Hematopoietic multipotent progenitor cell treated with erythropoietin and hydrocortisone succinate and interleukin-3 and kit ligand, for 4 days (in vitro differentiated cells): ENCODE data around the gene EPHA7.

ENCODE experiments used
- DNase-seq: peaks from one replicate; pipeline ENCODE4 v3.0.0-alpha.2; 2015

Gene EPHA7

DNA sequence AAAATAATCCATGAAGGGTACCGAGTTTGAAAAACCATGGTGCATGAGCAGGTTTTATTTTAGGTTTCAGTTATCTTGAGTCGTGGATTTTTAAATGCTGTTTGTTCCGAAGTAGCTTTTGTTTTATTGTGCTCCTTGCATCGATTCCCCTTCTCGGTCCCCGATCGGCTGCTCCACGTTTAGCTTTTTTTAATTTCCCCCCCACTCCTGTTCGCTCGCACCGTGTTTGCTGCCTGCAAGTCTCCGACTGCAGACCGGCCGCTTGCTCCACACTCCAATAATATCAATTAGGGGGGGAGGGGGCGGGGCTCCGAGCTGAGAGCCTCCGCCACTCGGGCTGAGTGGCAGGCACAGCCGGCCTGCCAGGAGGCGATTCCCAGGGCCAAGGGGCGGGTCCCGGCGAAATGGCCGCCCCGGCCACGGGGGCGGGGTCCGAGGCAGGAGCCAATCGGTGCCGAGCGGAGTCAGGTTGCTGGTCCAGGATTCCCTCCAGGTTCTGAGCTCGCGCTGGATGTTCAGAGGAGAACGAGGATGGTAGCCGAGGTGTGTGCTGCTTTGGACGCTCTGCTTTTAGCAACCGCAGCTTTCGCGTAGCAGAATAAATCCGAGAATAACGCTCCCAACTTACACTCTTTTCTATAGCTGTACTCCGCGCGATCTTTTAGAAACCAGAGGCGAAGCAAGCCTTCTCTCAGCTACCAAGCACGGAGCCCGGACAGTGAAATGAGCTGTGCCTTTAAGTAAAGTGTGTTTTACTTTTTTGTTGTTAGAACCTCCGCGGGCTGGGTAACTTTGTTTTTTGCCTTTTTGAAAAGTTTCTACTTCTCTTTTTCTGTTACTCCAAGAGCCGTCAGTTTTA, at the start of gene EPHA7:
Gene EPHA7 (minus strand): TSS at position 256 of the 859 bp plus-strand sequence. CDS start 218 bp downstream, at position 38.
- peak; percentile 70 for DNase-seq

DNA sequence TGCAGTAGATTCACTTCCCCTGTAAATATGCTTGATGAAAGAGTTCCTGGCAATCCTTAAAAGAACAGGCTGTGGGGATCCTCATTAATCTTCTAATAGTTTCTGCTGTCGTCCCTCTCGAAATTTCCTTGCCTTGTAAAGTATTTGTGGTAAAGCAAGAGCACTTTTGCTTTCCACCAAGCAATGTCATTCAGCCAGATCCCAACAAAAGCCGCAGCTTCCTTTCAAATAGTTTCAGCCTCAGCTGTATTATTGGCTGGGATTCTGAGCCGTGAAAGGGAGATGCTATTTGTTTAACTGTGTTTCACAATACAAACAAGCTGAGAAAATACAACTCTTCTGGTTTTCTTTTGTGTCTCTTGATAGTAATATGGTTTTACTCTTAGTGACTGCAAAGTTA, 48.9 kb upstream of the EPHA7 start:
- DNase-seq = no peak

DNA sequence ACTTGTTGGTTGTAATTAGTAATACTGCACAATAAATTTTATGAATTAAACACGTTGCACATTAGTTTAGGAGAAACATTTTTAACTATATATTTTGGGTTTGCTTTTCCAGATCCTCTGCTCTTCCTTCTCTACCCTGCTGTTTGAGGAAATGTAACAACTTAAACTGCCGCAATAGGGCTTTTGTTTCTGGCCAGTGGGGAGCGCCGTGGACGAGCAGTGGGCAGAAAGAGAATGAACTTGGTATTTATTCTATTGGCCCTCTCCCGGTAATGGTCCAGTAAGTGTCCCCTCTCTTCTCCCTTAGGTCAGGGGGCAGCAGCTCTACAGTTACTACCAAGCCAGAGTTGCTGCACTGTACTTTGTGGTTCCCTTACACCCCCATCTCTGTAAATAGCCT, 35.2 kb upstream of the EPHA7 start:
- no peak for DNase-seq

DNA sequence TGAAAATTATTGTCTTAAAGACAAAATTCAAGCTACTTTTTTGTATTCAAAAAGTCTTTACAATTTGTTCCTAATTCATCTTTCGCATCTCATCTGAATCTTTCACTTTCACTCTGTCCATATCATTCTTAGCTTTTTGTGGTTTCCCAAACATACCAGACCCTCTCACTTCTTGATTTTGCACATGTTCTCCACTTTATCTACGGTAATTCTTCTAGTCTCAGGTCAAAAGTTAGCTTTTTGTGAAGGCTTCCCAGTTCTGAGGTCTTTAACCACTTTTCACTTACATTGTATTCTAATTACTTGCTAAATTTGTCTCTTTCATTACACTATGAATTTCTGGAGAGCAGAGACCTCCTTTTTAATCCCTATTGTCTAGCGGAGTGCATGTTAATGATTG, 34.6 kb upstream of the EPHA7 start:
- no peak for DNase-seq

DNA sequence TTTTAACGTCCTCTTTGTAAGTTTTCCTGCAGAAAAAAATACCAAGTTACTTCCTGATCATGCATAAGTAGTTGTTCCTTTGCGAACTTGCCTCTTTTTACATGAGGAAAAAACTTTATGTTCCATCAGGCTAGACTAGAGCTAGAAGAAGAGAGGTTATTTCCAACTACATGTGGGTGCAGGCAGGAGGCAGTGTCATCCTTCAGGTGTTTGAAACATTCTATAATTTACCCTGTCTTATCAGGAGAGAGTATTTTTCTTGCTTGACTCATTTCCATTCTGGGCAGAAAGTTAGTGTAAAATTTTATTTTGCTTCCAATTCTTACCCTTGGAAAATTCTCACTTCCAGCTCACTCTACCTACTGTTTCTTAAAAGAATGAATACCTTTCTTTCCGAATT, 28.5 kb upstream of the EPHA7 start:
- DNase-seq = no peak

DNA sequence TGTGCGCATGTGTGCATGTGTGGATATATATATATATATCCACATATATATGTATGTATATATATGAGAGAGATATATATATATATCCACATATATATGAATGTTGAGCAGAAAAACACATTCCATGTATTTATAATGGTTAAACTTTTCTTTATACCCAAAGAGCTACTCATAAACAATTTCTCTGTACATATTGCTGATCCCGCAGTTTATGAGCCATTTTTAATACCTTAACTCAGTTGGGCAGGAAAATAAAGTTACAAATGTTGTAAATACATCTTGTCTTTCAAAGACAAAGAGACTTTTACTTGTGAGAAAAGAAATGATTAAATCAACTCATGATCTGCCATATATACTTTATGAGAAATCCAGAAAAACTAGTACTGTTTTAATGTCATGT, 18.1 kb upstream of the EPHA7 start:
- no peak for DNase-seq

DNA sequence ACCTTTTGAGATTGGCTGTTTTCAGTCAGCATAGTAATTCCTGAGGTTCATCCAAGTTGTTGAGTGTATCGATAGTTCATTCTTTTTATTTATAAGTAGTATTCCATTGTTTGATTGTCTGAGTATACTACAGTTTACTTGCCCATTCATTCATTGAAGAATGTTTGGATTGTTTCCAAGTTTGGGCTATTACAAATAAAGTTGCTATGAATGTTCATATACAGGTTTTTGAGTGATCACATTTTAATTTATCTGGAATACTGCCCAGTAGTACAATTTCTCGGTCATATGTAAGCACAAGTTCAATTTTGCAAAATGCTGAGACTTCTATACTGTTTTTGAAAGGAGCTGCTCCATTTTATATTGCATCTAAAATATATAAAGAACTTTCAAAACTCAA, 14.2 kb upstream of the EPHA7 start:
- no peak for DNase-seq

DNA sequence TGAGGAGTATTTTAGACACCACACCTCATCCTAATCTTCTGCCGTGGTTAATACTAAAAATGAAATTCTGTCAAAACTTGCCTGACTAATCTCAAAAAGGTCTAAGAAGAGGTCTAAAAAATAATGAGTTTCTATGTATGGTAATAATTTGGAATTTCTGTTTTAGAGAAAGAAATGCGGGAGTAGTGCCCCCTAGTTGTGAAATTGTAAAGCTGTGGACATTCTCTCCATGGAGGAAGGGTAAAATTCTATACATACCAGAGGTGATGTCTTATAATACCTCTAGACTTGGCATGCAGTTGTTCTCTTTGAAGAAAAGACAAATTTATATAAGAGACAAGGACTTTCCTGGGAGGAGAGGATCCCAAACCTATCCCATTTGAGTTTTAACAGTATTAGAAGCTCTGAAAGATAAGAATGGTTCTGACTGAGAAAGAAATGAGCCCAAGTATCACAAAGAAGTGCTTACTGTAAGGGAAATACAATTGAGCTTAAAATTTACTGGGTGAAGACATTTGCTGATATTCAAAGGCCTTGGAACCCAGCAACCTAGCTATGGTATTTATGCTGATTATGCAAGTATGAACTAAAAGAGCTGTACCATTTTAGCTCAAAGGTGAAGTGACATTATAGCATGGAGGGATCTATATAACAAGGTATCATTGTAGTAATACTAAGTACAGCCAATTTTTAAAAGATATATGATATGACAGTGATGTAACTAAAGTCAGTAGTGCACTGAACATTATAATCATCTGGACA, 5.1 kb upstream of the EPHA7 start:
- peak; percentile 37 for DNase-seq

DNA sequence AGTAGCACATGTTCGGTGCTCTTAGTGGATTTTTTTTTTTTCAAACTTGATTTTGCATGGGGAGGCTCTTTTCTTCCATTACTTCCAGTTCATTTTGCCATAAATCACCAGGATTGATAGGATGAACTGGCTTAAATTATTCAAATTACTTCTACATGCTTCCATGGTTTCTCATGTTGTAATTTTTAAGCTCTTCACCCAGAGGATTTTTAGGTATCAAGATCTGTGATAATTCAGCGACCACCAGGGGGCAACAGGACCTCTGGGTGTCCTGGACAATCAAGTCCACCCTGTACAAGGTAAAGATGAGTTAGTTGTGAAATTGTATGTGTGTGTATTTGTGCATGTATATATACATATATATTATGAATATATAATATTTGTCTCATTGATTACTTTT, 4.2 kb upstream of the EPHA7 start:
- peak; percentile 67 for DNase-seq

DNA sequence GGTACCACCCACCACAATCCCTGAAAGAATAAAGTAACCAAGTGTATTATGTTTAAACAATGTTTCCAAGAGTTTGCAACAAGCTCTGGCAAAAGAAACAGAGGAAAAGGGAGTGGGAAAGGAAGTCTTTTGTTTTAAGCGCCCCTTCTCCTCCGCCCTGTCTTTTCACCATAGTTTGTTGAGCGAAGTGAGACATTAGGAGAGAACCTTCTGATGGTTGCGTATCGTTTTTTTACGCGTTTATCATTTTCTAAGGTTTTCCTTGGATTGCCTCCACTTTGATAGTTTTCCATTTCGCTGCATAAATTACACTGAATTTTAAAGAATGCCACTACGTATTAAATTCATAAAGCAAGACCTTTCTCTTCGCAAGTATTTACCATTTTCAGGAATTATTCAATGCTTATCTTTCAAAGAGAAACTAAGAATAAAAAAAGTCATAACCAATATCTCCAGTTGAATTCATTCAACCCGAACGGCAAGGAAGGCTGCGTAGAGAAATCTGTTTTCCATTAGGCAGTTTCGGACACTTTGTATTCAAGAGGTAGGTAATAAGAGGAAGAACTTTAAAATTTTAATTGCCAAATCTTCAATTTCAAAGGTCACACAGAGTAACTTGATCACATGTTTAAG, 920 bp upstream of the EPHA7 start:
- DNase-seq = no peak

DNA sequence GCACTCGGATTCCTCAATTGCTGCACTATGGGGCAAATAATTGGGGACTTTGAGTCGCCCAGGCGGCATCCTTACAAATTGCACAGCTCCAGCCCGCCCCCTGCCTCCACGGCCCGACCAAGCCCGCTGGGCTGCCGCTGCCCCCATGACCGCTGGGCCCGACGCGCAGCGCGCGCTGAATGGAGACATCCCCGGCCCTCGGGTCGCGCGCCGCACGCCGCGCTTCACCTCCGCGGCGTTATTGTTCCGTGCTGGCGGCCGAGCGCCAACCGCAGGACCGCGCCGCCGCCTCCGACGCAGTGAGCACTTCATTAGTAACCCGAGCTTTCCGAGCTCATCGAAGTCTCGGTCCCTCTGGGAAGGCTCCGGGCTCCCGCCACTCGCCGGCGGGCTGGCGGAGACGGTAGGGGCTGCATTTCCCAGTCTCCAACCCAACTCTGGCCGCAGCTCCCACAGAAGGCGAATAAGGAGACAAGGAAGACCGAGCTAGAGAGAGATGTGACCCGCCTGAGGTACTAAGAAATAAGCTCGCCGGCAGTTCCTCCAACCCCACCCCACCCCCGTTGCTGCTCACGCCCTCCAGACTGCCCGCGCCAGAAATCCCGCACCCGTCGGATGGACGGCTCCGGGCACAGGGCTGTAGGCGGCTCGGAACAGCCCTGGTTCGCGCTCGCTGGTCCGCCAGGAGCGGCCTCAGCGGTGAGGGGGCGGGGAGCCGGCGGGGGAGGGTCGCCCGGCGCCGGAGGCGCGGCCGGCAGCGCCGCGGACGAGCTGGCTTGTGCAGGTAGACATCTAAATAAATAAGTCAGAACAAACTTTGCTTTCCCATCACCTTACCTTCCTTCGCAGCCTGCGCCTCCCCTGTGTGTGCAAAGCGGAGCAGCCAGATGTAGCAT, 703 bp downstream of the EPHA7 start:
- DNase-seq = peak; percentile 15

DNA sequence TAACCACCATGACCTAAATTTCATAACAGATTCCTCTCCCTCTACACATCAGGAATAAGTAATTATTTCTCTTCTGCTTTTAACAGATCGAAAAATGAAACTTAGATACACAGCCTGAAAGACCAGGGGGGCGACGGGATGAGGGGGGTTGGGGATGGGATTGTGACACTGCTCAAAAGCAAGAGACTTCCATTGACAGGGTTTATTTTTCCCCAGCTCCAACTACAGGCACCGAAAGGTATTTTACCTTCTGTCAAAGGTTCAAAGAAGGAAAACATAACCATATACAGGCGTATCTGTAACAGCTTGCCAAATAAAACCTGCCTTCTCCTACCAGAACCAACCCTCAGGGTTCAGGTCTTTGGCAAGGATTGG, 1.3 kb downstream of the EPHA7 start:
- DNase-seq = no peak

DNA sequence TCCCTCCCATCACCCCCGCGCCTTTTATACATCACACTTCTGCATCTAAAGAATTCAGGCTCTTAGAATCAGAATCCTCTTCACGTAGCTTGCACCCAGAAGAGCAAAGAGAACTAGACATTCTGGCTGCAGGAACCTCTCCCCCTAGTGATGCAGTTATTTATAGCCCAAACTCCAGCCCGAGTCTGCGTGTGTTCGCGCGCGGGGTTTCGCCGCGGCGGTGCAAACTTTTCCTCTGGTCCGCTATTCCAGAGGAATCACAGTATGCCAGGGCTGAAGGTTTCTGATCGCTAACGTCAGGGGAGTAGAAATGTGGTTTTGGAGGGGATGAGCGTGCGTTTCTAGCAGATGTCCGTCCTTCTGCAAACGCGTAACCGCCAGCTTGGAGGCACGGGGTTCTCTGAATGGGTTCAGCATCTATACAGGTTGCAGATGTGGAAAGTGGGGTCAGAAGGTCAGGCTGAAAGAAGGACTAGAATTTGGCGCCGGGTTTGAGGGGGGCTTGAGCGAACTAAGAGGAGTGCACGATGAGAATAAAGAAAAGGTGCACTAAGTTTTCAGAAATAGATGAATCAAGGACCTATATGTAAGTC, 1.8 kb downstream of the EPHA7 start:
- no peak for DNase-seq

DNA sequence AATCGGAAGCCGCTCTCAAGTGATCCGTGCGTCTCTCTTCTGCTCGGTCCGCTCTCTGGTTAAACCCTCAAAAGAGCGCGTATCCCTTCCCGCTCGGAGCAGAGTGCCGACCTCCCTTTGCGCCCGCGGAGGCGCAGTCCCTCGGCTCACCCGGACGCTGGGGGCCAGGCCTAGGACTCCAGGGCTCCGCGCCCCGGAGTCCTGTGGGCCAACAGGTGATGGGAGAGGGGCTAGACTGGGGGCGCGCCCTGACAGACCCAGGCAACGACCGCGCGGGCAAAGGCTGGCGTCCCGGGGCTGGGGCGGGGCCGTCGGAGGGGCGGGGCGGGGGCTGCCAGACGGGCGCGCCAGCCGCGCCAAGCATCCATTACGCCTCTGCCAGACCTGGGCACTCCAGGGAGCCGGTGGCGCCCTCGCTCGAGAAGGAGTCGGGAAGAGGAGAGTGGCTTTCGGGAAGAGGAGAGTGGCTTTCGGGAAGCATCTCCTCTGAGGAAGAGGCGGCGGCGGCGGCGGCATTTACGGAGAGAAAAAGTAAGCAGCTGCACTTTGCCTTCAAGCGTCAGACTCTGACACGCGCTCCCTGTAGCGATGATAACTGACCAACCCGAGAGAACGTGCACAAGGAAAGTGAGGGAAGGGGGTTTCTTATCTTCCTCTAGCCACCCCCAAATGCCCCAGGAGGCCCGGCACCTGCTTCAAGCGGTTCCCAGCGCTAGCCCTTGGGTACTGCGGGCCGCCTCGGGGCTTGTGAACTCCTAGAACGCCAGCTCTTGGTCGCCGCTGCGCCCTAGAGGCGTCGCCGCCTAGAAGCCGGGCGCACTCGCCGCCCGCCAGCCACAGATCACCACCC, 2.6 kb downstream of the EPHA7 start:
- DNase-seq = peak; percentile 21

DNA sequence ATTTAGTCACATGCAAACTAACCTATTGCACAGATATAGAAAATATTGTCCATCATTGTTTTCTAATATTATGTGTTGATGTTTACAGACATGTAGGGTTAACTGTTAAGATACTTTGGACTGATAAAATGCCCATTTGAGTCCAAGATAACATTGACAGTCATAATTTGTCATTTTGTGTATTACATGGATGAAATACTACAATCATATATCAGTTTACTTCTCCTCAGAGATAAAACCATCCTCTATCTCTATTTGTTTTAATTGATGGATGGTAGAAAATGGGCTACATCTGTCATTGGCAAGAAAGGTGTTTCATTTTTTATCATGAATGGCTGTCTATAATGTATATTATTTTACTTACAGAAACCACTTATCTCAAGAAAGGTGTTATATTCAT, 6.2 kb downstream of the EPHA7 start:
- DNase-seq = no peak

DNA sequence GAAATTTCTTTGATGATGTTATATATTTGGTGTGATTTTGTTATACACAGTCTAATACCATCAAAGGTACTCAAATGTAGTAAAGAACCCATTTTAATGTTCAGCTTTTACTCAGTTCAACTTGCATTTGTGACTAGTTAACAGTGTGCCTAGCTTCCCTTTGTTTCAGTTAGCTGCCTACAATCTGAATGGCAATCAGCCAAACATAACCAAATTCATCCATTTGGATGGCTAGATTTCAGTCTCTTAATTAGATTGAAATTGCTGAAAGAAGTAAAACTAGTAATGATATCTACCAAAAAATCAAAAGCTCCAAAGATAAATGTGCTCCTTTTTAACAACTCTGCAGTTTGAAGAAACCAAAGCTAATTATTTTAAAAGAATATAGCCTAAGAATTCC, 6.9 kb downstream of the EPHA7 start:
- no peak for DNase-seq

DNA sequence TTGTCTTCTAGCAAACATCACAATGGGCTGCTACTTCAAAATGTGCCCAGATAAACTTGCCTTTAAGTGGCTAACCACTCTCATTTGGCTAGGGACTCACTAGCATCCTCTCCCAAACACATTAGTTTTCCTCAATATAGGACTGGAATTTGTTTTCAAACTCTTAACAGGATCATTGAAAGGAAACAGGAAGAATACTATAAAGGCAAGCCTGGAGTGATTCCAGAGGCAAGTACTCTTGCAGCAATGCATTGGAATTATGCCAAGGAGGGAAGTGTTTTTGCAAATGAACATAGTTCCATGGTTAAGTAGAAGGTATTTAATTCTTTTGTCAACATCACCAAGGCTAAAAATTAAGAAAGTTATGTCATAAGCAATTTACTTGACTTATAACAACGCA, 12.2 kb downstream of the EPHA7 start:
- no peak for DNase-seq

DNA sequence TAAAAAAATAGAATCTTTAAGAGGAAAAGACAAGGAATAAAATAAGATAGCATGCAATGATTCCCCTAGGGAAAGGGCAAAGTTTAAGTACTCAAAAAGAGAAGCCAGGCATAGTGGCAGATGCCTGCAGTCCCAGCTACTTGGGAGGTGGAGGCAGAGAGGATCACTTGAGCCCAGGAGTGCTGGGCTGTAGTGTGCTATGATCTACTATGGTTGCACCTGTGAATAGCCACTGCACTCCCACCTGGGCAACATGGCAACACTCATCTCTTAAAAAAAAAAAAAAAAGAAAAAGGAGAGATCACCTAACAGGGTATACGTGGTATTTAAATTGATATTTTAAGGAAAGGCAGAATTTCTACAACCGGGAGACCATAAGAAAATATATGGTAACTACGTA, 16.0 kb downstream of the EPHA7 start:
- DNase-seq = no peak

DNA sequence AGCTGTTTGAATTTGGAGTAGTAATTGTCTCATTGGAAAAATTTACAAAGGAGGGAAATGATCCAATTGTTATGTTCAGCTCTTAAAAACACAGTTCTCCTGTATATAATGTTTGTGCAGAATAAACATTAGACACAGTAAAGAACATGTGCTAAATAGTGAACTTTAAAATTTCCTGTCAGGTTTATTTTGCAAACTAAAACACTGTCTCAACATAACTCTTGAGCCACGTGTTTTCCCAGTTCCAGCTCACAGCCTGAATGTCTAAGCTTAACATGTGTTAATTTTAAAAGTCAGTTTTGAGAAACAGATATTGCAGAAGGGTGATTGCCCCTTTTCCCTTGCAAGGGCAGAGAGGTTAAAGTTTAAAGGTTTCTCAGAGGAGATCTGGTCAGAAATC, 20.6 kb downstream of the EPHA7 start:
- DNase-seq = no peak

DNA sequence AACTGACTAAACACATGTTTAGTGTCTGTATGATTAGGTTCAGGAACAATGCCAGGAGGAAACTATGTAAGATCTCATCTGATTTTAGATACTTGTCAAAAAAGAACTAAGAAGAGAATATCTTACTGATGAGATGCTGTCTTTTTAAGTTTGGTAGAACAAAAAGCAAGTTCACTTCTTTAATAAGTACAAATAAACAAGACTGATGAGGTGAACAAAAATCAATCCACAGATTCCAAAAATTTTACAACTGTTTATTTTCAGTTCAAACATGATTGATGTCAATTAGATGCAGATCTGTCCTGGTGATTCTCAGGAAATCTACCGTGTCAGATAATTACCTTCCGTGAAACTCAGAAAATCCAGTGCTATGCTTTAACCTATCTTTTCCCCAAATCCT, 24.9 kb downstream of the EPHA7 start:
- DNase-seq = no peak

DNA sequence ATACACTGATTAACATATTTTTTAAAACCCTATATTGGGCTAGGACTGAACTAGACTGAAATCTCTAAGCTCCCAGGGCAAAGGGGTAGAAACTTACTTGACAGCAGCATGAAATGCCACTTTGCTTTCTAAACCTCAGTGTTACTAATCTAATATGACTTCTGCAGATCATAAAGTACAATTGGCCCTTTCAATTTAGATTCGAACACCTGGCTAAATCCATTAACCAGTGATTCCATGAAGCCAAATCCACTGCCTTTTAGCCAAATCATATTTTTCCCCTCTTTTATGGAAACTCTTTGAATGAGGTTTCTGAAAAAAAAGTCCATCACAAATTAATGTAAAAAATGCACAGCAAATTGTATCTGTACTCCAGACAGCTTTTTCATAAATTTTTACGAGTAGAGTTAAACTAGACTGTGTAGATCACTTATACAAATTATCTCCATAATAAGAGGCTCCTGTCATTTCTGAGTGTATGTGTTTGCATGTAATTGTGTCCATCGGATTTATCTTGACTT, 25.7 kb downstream of the EPHA7 start:
- DNase-seq = no peak
